ENCODE data around the gene TRPC4AP. TPM values are rescaled to one million over a fixed set of nuclear protein-coding genes. Genes with fewer than 3 reads are reported as not detected.

TRPC4AP gene
- polyA plus RNA-seq, 3 donors = 67.0 to 69.7 (median 68.9) TPM

- no peak for DNase-seq (ENCODE audit: low read depth in 3 of 3, low spot score in 2 of 3)
Observed at GRCh38 chr20:35003211-35004031, 89.2 kb downstream of the TRPC4AP start.

- no peak for DNase-seq (ENCODE audit: low read depth in 3 of 3, low spot score in 2 of 3)
Observed at GRCh38 chr20:35002426-35003210, 90.0 kb downstream of the TRPC4AP start.

- DNase-seq (ENCODE audit: low read depth in 3 of 3, low spot score in 2 of 3) = no peak
Observed at GRCh38 chr20:35001596-35002362, 90.8 kb downstream of the TRPC4AP start.

GRCh38 chr20:35000922-35001595 is 91.5 kb downstream of the TRPC4AP start:
- DNase-seq (ENCODE audit: low read depth in 3 of 3, low spot score in 2 of 3) = no peak

- no peak for DNase-seq (ENCODE audit: low read depth in 3 of 3, low spot score in 2 of 3)
Observed at GRCh38 chr20:35000311-35000921, 92.2 kb downstream of the TRPC4AP start.

GRCh38 chr20:34999782-35000181 is 92.8 kb downstream of the TRPC4AP start:
- no peak for DNase-seq (ENCODE audit: low read depth in 3 of 3, low spot score in 2 of 3)

GRCh38 chr20:34999021-34999451 is 93.6 kb downstream of the TRPC4AP start:
- DNase-seq (ENCODE audit: low read depth in 3 of 3, low spot score in 2 of 3) = no peak

GRCh38 chr20:34998331-34998950 is 94.2 kb downstream of the TRPC4AP start:
- no peak for DNase-seq (ENCODE audit: low read depth in 3 of 3, low spot score in 2 of 3)

GRCh38 chr20:34997774-34998173 is 94.8 kb downstream of the TRPC4AP start:
- DNase-seq (ENCODE audit: low read depth in 3 of 3, low spot score in 2 of 3) = no peak

GRCh38 chr20:34997131-34997561 is 95.5 kb downstream of the TRPC4AP start:
- peak in 1 of 3 donors; percentile 35 for DNase-seq (ENCODE audit: low read depth in 3 of 3, low spot score in 2 of 3)

- DNase-seq (ENCODE audit: low read depth in 3 of 3, low spot score in 2 of 3) = no peak
Observed at GRCh38 chr20:34996243-34997028, 96.2 kb downstream of the TRPC4AP start.

GRCh38 chr20:34995696-34996095 is 96.9 kb downstream of the TRPC4AP start:
- DNase-seq (ENCODE audit: low read depth in 3 of 3, low spot score in 2 of 3) = no peak

- no peak for DNase-seq (ENCODE audit: low read depth in 3 of 3, low spot score in 2 of 3)
Observed at GRCh38 chr20:34995192-34995591, 97.4 kb downstream of the TRPC4AP start.

- no peak for DNase-seq (ENCODE audit: low read depth in 3 of 3, low spot score in 2 of 3)
Observed at GRCh38 chr20:34994509-34995131, 98.0 kb downstream of the TRPC4AP start.

GRCh38 chr20:34993941-34994508 is 98.6 kb downstream of the TRPC4AP start:
- no peak for DNase-seq (ENCODE audit: low read depth in 3 of 3, low spot score in 2 of 3)

- DNase-seq (ENCODE audit: low read depth in 3 of 3, low spot score in 2 of 3) = no peak
Observed at GRCh38 chr20:34992751-34993417, 99.7 kb downstream of the TRPC4AP start.

GRCh38 chr20:34990661-34991214 is 101.9 kb downstream of the TRPC4AP start:
- DNase-seq (ENCODE audit: low read depth in 3 of 3, low spot score in 2 of 3) = no peak

Data from right renal cortex interstitium (tissue), 3 donors.